Activated T-cell treated with anti-CD3 and anti-CD28 coated beads for 24 hours (primary cell): ENCODE data around the gene DMD.

Experiments used
- DNase-seq: peaks from one replicate; pipeline ENCODE4 v3.0.0-alpha.2; 2020; ENCODE audit warnings: low read depth

Gene DMD

GRCh38 chrX:33032700-33033099, 178.6 kb downstream of the DMD start:
- DNase-seq, result no peak

- no peak for DNase-seq
Observed at GRCh38 chrX:33014949-33015348, 196.4 kb downstream of the DMD start.

- no peak for DNase-seq
Observed at GRCh38 chrX:33014086-33014485, 197.3 kb downstream of the DMD start.

GRCh38 chrX:33001107-33001506, 210.2 kb downstream of the DMD start:
- no peak for DNase-seq

- DNase-seq, result no peak
Observed at GRCh38 chrX:32998776-32999175, 212.6 kb downstream of the DMD start.

GRCh38 chrX:32995427-32995826, 215.9 kb downstream of the DMD start:
- DNase-seq, result no peak

- DNase-seq, result no peak
Observed at GRCh38 chrX:32987142-32987541, 224.2 kb downstream of the DMD start.

GRCh38 chrX:32985544-32985943, 225.8 kb downstream of the DMD start:
- no peak for DNase-seq

- no peak for DNase-seq
Observed at GRCh38 chrX:32966821-32967355, 244.5 kb downstream of the DMD start.

GRCh38 chrX:32954125-32954524, 257.2 kb downstream of the DMD start:
- no peak for DNase-seq

GRCh38 chrX:32948130-32948529, 263.2 kb downstream of the DMD start:
- no peak for DNase-seq

- DNase-seq, result no peak
Observed at GRCh38 chrX:32937043-32937442, 274.3 kb downstream of the DMD start.

- no peak for DNase-seq
Observed at GRCh38 chrX:32933548-32933947, 277.8 kb downstream of the DMD start.

GRCh38 chrX:32929040-32929439, 282.3 kb downstream of the DMD start:
- DNase-seq, result no peak

- no peak for DNase-seq
Observed at GRCh38 chrX:32896088-32896487, 315.3 kb downstream of the DMD start.

- no peak for DNase-seq
Observed at GRCh38 chrX:32894679-32895078, 316.7 kb downstream of the DMD start.

- no peak for DNase-seq
Observed at GRCh38 chrX:32893751-32894150, 317.6 kb downstream of the DMD start.

- DNase-seq, result no peak
Observed at GRCh38 chrX:32877592-32877991, 333.8 kb downstream of the DMD start.

- no peak for DNase-seq
Observed at GRCh38 chrX:32874839-32875238, 336.5 kb downstream of the DMD start.

- no peak for DNase-seq
Observed at GRCh38 chrX:32873786-32874185, 337.6 kb downstream of the DMD start.

- no peak for DNase-seq
Observed at GRCh38 chrX:32871636-32872035, 339.7 kb downstream of the DMD start.

- no peak for DNase-seq
Observed at GRCh38 chrX:32868524-32868895, 342.8 kb downstream of the DMD start.

GRCh38 chrX:32867781-32868523, 343.4 kb downstream of the DMD start:
- no peak for DNase-seq

GRCh38 chrX:32852203-32852602, 359.1 kb downstream of the DMD start:
- no peak for DNase-seq
